ENCODE data around the gene ARHGAP18.

The ARHGAP18 gene

GRCh38 chr6:129583866-129584265 lies 126.1 kb downstream of the ARHGAP18 start:
- no peak overlapping the region for H3K4me3 ChIP-seq (ENCODE audit: low read depth, low read length)
- CTCF ChIA-PET: interaction anchor here (0.6 to 1.1 kb wide), 5 partner anchors 11 to 92 kb away, joined by 3 to 9 read pairs (median 3); no protein-coding TSS in a partner anchor

GRCh38 chr6:129578315-129578714 lies 131.7 kb downstream of the ARHGAP18 start:
- Histone ChIP-seq H3K9me3 (ENCODE audit: control insufficient read depth, insufficient read depth, low read depth, low read length) (no peaks in the 10 kb centered on the region), H3K4me3 (ENCODE audit: low read depth, low read length) (no peak overlapping the region), H3K27ac (ENCODE audit: extremely low read depth, low read depth, low read length) (no peak overlapping the region), H3K4me1 (ENCODE audit: control insufficient read depth, insufficient read depth, low read length) (no peaks in the 10 kb centered on the region), H3K36me3 (ENCODE audit: control insufficient read depth in 2 of 2, insufficient read depth in 1 of 2, low read length in 2 of 2) (no peaks in the 10 kb centered on the region)
- ChIA-PET POLR2A (no interaction called here), CTCF (interaction anchor here (0.6 to 4.2 kb wide), 8 partner anchors 11 to 847 kb away, joined by 3 to 39 read pairs (median 4); no protein-coding TSS in a partner anchor)
- TF ChIP-seq ZEB2 (tag by site-specific recombination; IDR thresholded peaks at IDR 0.05) (no peak), ZNF529 (tag by site-specific recombination; IDR thresholded peaks at IDR 0.05; ENCODE audit: insufficient replicate concordance) (no peak), FEZF1 (tag by site-specific recombination; IDR thresholded peaks at IDR 0.05) (no peak), ZNF544 (tag by site-specific recombination; IDR thresholded peaks at IDR 0.05) (no peak), ZNF600 (tag by site-specific recombination; IDR thresholded peaks at IDR 0.05) (no peak), OVOL3 (tag by site-specific recombination; IDR thresholded peaks at IDR 0.05) (no peak), YY1 (tag by site-specific recombination; IDR thresholded peaks at IDR 0.05) (no peak), ZNF18 (tag by site-specific recombination; IDR thresholded peaks at IDR 0.05) (no peak), ZNF629 (tag by site-specific recombination; IDR thresholded peaks at IDR 0.05) (no peak), PRDM1 (tag by site-specific recombination; IDR thresholded peaks at IDR 0.05) (no peak), ZBTB11 (tag by site-specific recombination; conservative IDR thresholded peaks at IDR 0.05; ENCODE audit: low read depth) (no peak), ZSCAN4 (tag by site-specific recombination; IDR thresholded peaks at IDR 0.05) (no peak), ZNF76 (tag by site-specific recombination; IDR thresholded peaks at IDR 0.05; ENCODE audit: borderline replicate concordance, low read depth) (no peak)

More at GRCh38 chr6:129583866-129584265, 126.1 kb downstream of the ARHGAP18 start:
- Histone ChIP-seq H3K36me3 (ENCODE audit: control insufficient read depth in 2 of 2, insufficient read depth in 1 of 2, low read length in 2 of 2) (no peaks in the 10 kb centered on the region), H3K27ac (ENCODE audit: extremely low read depth, low read depth, low read length) (no peak overlapping the region), H3K4me1 (ENCODE audit: control insufficient read depth, insufficient read depth, low read length) (no peaks in the 10 kb centered on the region), H3K9me3 (ENCODE audit: control insufficient read depth, insufficient read depth, low read depth, low read length) (no peaks in the 10 kb centered on the region)
- TF ChIP-seq HOXC10 (CRISPR knock-in tag; IDR thresholded peaks at IDR 0.05) (no peak), KLF7 (tag by site-specific recombination; IDR thresholded peaks at IDR 0.05; ENCODE audit: borderline replicate concordance) (no peak), TCF7L2 (IDR thresholded peaks at IDR 0.05; ENCODE audit: borderline replicate concordance, low read depth, low read length) (no peak), KLF17 (tag by site-specific recombination; IDR thresholded peaks at IDR 0.05) (no peak), ZNF311 (tag by site-specific recombination; IDR thresholded peaks at IDR 0.05; ENCODE audit: borderline replicate concordance) (no peak), ZNF423 (tag by site-specific recombination; IDR thresholded peaks at IDR 0.05) (no peak), ZNF266 (tag by site-specific recombination; IDR thresholded peaks at IDR 0.05; ENCODE audit: low read depth) (no peak), ZXDB (tag by site-specific recombination; IDR thresholded peaks at IDR 0.05) (no peak), ZNF302 (tag by site-specific recombination; IDR thresholded peaks at IDR 0.05; ENCODE audit: low read depth) (no peak), SP7 (tag by site-specific recombination; IDR thresholded peaks at IDR 0.05) (no peak), ZNF280D (tag by site-specific recombination; IDR thresholded peaks at IDR 0.05) (no peak), ZNF211 (tag by site-specific recombination; IDR thresholded peaks at IDR 0.05; ENCODE audit: low read depth) (no peak), ZNF2 (tag by site-specific recombination; IDR thresholded peaks at IDR 0.05) (no peak), ZNF707 (tag by site-specific recombination; IDR thresholded peaks at IDR 0.05) (no peak)
- POLR2A ChIA-PET: no interaction called here
